HepG2 (cell line): Measurements from ENCODE around the gene WIPF2. TPM values are rescaled to one million over a fixed set of nuclear protein-coding genes. Genes with fewer than 3 reads are reported as not detected.
A peak's percentile ranks its signal among the peaks of the same experiment; 100 is the strongest.

ENCODE experiments used
- AFF4 ChIP-seq: sonication (generic); formaldehyde crosslinking; IDR thresholded peaks from 2 replicates; pipeline ENCODE4 v1.4.0; 2020; ENCODE audit warnings: missing genetic modification reagents
- CBX5 ChIP-seq: sonication (generic); formaldehyde crosslinking; IDR thresholded peaks from 2 replicates; pipeline ENCODE4 v1.4.0; 2020; ENCODE audit warnings: missing genetic modification reagents, borderline replicate concordance
- GATAD2A ChIP-seq: IDR thresholded peaks from 2 replicates; pipeline ENCODE4 v1.6.1; 2016
- HOXA9 ChIP-seq: sonication (generic); formaldehyde crosslinking; IDR thresholded peaks from 2 replicates; pipeline ENCODE4 v1.8.1; 2022; ENCODE audit warnings: missing genetic modification reagents, mild to moderate bottlenecking, moderate library complexity, borderline replicate concordance
- MLX ChIP-seq: IDR thresholded peaks from 2 replicates; pipeline ENCODE4 v1.6.1; 2016
- PHF20 ChIP-seq: sonication (generic); formaldehyde crosslinking; IDR thresholded peaks from 2 replicates; pipeline ENCODE4 v1.5.0; 2020; ENCODE audit warnings: mild to moderate bottlenecking, missing genetic modification reagents
- PRDM4 ChIP-seq: sonication (generic); formaldehyde crosslinking; IDR thresholded peaks from 2 replicates; pipeline ENCODE4 v1.9.0; 2021; ENCODE audit warnings: missing genetic modification reagents, borderline replicate concordance
- ZNF407 ChIP-seq: sonication (generic); formaldehyde crosslinking; IDR thresholded peaks from one replicate; pipeline ENCODE4 v1.5.1; 2020; ENCODE audit warnings: mild to moderate bottlenecking, missing genetic modification reagents; ENCODE audit errors: not compliant biosample characterization
- ZNF567 ChIP-seq: sonication (generic); formaldehyde crosslinking; IDR thresholded peaks from 2 replicates; pipeline ENCODE4 v1.8.1; 2023; ENCODE audit warnings: mild to moderate bottlenecking, missing genetic modification reagents, borderline replicate concordance
- ZNF766 ChIP-seq: sonication (generic); formaldehyde crosslinking; IDR thresholded peaks from 2 replicates; pipeline ENCODE4 v1.5.0; 2020; ENCODE audit warnings: missing genetic modification reagents, borderline replicate concordance
- ZSCAN20 ChIP-seq: sonication (generic); formaldehyde crosslinking; IDR thresholded peaks from 2 replicates; pipeline ENCODE4 v1.4.0; 2020; ENCODE audit warnings: missing genetic modification reagents, mild to moderate bottlenecking, borderline replicate concordance
- ZSCAN30 ChIP-seq: sonication (generic); formaldehyde crosslinking; IDR thresholded peaks from 2 replicates; pipeline ENCODE4 v1.5.0; 2020; ENCODE audit warnings: mild to moderate bottlenecking, missing genetic modification reagents
- polyA plus RNA-seq, 8 experiments: library from polyadenylated mRNA; depleted of rRNA in 3 of 8; stranded (reverse) in 7 of 8; unstranded in 1 of 8; fragments of >200 nt; fragmentation: Illumina TruSeq in 4 of 8; extraction: Trizol in 4 of 8; gene quantifications; 2 replicates each; pipeline versions ENCODE4 v1.2.1 to v1.2.3, GENCODE V29; 2011 to 2016; ENCODE audit warnings: low read depth in 4 of 8, missing spikeins in 1 of 8, mixed read lengths in 1 of 8; ENCODE audit not compliant: insufficient read depth in 1 of 8
- total RNA-seq, 5 experiments: library from RNA; depleted of rRNA; stranded (reverse); fragments of >200 nt; fragmentation: Illumina TruSeq; extraction: Trizol; gene quantifications; 2 replicates each; pipeline ENCODE4 v1.2.3, GENCODE V29; 2016; ENCODE audit warnings: low read depth in 1 of 5

WIPF2 gene
- total and polyA plus RNA-seq, 2 of the 13 experiments (the other 11 are each of a cell fraction or from before 2014, with no cell fraction given) = 7.2 to 10.8 TPM

- TF ChIP-seq ZNF567 (CRISPR knock-in tag) = peak; percentile 81; the same call in 1 of the 2 replicates
- TF ChIP-seq MLX (CRISPR knock-in tag) = no peak
- no peak for TF ChIP-seq PRDM4
- peak; percentile 60; the same call in 1 of the 2 replicates for TF ChIP-seq GATAD2A (CRISPR knock-in tag)
- TF ChIP-seq HOXA9 (CRISPR knock-in tag) = no peak
- TF ChIP-seq CBX5 (CRISPR knock-in tag) = no peak; the same call in 1 of the 2 replicates
- no peak for TF ChIP-seq AFF4 (CRISPR knock-in tag)
- TF ChIP-seq ZNF766 (CRISPR knock-in tag) = no peak
- no peak for TF ChIP-seq PHF20 (CRISPR knock-in tag)
- peak; percentile 70; the same call in 1 of the 2 replicates for TF ChIP-seq ZSCAN20 (CRISPR knock-in tag)
- TF ChIP-seq ZNF407 (CRISPR knock-in tag) = no peak
- TF ChIP-seq ZSCAN30 (CRISPR knock-in tag) = no peak
Observed at GRCh38 chr17:40316571-40317344, 97.7 kb downstream of the WIPF2 start (continued).
